Fibroblast of skin of left quadriceps (primary cell): ENCODE data around the gene ADGRG7.
A peak's percentile ranks its signal among the peaks of the same experiment; 100 is the strongest.

Source experiments
- DNase-seq, 2 experiments: peaks; one replicate each; pipeline ENCODE4 v3.0.0-alpha.2; 2013; ENCODE audit warnings: low read depth in 2 of 2

The ADGRG7 gene

DNA sequence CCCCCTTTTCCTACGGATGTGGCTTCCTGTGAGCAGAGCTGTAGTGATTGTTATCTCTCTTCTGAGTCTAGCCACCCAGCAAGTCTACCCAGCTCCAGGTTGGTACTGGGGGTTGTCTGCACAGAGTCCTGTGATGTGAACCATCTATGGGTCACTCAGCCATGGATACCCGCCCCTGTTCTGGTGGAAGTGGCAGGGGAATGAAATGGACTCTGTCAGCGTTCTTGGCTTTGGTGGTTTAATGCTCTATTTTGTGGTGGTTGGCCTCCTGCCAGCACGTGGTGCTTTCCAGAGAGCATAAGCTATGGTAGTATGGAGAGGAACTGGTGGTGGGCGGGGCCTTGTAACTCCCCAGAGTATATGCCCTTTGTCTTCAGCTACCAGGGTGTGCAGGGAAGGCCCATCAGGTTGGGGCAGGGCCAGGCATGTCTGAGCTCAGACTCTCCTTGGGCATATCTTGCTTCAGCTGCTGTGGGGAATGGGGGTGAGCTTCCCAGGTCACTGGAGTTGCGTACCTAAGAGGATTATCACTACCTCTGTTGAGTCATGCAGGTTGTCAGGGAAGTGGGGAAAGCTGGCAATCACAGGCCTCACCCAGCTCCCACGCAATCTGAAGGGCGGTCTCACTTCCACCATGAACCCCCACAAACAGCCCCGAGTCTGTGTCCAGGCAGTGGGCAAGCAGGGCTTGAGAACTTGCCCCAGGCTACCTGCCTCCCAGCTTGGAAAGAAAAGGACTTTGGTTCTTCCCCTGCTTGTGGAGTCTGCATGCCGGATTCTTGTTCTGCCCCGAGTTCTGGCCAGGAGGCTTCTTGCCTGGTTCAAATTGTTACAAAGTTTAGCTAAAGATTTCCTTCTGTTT is 9.0 kb upstream of the ADGRG7 start:
- DNase-seq, result no peak

DNA sequence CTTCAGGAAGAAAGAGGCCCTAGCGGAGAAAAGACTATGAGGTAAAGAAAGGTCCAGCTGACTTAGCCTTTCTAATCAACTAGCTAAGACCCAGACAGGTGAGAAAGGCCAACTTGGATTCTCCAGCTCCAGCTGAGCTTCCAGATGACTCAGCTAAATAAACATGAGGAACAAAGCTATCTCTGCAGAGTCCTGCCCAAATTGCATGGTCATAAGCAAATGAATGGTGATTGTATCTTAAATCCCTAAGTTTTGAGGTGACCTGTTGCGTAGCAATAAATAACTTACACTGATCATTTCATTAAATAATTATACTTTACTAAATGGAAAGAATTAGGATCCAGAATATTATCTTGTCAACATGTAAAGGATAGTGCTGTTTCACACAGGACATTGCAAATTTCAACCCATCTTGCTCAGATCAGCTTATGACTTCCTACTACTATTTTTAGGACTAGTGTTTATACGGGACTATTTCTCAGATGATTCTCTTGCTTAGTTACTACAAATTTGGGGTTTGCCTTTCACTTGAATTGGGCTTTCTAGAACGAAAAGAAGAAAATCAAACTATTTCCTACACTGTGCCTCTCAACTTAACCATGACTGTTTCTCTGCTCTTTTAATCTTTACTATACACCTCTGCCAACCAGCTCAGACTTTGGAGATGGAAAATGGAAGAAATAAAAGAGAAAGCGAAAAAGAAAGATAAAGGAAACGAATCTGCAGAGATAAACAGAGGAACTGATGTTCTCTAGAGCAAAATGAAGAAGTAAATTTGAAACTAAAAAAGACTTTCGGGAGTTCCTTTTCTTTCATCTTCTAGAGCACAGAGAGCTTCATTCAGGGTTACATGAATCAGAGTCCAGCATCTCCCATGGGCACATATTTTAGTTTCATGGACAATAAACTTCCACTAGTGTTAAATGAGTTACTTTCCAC is 6.6 kb upstream of the ADGRG7 start:
- no peak for DNase-seq

DNA sequence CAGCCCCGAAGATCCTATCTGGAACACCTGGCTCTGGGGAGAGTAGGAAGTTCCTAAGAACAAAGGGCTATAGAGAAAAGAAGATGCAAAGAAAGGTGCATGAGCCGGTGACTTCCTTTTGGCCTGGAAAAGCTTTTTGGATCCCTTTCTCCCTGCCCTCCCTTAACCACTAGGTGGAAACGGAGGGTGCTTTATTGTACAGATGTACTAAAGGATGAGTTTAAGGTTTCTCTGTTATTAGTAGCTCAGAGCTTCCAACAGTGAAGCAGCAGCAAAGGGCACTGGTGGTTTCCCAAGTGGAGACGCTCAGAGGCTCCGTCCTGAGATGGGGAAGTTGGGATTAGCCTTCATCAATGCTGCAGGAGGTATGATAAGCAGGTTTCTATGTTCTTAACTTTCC is 5.9 kb upstream of the ADGRG7 start:
- DNase-seq, result peak; percentile 15 to 20

DNA sequence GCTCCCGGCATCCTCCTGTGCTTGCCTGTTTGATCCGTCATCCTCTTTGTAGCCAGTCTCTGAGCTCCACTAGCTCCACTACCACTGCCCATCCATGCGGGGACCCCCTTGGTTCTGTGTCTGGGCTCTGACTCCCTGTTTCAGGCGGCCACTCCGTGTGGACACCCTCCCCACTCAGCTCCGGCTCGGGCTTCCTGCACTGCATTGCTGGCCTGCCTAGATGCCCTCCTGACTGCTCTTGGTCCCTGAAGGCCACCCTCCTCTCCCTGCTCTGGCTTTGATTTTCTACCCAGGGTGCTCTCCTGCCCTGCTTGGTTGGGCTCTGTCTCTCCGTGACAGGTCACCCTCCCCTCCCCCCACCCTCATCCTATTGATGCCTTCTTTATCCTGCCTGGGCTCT is 4.0 kb upstream of the ADGRG7 start:
- DNase-seq, result no peak

DNA sequence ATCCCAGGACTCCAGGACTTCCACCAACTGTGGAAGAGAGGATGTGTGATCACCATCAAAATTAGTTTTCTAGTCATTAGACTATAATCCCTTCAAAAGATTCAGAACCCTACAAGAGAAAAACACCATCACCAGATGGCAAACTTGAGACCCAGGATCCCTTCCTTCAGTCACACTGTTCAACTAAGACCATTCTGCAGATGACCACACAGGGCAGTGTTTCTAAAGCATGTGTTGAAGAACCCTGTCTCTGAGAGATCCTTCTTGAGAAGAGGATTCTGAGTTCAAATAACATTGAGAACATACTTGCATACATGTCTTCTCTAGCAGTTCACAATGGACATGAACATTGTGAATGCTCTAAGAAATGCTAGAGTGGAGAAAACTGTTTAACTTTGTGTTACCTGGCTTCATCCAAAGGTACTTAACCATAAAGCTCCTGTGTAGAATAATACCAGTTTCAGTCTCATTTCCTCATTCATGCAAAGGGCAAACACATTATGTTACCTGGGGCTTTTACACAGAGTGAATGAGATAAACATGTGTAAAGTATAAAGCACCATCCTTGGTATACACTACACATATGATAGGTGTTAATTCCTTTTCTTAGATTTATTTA is 2.4 kb upstream of the ADGRG7 start:
- DNase-seq, result no peak

DNA sequence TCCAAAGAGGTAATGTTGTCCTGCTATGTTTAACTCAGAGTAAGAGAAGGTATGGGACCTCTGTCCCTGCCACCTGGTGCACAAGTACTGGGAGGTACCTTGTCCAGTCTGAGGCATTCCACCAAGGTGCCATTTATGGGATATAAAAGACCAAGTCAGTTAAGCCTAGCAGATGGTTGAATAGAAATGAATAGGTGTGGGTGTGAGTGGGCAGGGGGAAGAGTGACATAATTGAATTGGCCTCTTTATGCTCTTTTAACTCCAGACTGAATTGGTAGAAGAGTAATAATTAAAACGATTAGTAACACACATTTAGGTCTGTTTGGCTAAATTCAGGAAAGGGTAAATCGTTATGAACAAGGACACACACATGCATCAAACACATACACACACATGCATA is 562 bp downstream of the ADGRG7 start:
- DNase-seq, result no peak

DNA sequence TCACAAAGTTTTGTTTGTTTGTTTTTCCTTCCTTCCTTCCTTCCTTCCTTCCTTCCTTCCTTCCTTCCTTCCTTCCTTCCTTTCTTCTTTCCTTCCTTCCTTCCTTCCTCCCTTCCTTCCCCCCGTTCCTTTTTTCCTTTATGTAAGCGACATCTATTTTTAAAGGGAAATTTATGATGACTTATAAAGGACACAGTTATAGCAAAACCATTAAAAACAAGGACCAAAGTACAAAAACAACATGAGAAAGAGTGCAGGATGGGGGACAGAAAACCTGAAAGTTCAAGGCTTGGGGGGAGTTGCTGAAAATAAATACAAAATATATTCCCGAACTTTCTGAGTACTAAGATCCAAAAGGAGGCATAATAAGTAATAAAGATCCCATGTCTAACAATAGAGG is 1.8 kb downstream of the ADGRG7 start:
- no peak for DNase-seq

DNA sequence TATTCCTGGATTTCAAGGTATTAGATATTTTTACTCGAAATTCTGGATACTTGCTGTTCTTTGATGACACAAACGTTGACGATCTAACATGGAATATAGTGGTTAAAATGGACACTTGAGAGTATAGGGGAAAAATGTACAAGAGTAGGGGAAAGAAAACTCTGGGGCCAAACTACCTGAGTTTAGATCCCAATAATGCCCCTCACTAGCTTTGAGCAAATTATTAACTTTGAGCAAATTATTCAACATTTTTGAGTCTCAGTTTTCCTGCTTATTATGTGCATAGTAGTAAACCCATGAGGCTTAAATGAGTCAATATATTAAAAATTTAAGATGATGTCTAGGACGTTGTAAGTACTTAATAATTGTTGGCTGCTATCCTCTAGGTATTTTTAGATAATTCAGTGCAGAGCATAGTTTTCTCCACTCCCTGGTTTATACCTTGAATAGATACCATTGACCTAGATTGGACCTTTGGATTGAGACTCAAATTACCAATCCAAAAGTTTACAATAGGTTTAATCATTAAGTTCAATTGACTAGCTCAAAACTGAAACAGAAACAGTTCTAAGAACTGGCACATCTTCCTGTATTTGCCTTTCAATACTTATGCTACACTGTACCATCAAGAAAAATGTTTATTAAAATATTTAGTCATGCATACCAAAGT is 4.5 kb downstream of the ADGRG7 start:
- DNase-seq, result no peak

DNA sequence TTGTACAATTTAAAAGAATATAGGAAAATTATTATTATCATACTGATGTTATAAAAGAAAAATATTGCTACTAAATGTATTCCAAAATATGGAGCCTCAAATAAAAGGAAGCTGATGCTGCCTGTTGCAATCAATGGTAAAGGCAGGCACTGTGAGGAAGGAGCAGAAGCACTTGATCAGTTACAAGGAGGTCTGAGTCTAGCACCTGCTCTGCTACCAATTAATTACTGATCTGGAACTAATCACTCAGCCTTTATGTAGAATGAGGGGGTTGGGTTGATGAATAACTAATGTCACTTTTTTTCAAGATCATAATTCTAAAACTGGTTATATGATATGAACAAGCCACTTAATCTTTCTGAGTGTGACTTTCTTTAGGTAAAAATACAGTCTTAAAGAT is 5.5 kb downstream of the ADGRG7 start:
- DNase-seq, result no peak

DNA sequence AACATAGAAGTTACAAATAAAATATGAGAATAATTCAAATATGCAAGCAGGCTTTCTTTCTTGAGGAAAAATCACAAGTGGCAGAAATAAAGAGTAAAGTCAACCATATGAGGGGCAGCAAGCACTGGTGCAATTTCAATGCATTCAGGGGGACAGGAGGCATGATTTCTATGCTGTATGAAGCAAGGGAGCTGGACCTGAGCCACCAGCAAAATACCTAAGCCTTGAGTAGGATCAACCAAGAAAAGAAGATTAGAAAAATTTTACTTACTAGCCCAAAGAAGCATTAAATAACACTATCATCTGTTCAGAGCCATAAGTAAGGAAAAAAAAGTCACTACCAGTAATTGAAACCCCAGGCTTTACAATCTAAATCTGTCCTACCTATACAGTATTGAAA is 6.3 kb downstream of the ADGRG7 start:
- DNase-seq, result peak; percentile 31 to 37

DNA sequence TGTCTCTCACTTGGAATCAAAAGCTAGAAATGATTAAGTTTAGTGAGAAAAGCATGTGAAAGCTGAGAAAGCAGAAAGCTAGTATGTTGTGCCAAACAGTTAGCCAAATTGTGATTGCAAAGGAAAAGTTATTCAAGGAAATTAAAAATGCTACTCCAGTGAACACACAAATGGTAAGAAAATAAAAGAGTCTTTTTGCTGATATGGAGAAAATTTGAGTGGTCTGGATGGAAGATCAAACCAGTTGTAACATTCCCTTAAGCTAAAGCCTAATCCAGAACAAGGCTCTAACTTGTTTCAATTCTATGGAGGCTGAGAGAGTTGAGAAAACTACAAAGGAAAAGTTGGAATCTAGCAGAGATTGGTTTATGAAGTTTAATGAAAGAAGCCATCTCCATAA is 11.8 kb downstream of the ADGRG7 start:
- DNase-seq, result no peak

DNA sequence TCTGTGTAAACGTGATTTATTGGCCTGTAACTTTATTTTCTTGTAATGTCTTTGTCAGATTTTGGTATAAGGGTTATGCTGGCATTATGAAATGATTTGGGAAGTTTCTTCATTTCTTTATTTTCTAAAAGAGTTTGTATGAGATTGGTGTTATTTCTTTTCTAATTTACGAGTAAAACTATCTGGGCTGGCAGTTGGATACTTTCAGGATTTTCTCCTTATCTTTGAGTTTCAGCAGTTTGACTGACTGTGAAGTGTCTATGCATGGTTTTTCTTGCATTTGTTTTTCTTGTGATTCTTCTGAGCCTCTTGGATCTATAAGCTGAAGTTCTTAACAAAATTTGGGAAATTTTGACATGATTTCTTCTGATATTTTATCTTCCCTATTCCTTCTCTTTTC is 18.1 kb downstream of the ADGRG7 start:
- DNase-seq, result no peak

DNA sequence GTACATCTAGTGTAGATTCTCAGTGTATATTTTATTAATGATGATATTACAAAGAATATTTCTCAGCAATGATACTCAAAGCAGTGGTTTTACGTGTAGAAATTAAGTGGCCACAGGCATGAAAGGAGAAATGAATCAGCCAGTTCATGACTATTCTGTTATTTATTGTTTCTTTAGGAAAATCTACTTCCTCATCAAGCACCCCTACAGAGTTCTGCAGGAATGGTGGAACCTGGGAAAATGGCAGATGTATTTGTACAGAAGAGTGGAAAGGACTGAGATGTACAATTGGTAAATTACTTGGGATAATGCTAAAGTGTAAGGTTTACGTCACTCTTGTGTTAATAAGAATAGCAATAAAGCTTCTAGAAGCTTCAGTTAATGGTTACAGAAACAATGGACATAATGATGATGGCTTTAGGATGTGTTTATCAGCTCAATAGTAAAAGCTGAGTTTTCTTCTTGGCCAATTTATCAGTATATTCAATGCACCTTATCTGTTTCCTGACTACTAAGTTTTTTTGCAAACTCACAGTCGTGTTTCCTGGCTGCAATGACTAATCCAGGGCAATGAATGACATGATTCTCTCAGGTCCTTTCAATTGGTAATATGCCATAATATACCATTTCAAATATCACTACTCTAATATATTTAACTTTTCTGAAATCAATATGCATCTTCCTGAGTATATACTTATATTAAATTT is 20.2 kb downstream of the ADGRG7 start:
- DNase-seq, result no peak

DNA sequence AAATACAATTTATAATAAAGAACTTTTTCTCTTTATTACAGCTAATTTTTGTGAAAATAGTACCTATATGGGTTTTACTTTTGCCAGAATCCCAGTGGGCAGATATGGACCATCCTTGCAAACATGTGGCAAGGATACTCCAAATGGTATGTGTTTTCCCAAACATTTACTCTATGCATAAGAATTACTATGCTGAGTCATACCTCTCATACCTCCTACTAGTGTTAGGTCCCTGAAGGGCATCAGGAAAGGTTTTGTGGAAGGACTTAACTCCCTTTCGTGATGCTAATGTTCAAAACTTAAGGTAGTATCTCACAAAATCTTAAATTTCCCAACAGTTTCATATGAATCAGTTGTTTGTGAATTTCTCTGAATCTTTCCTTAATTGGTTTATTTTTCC is 21.3 kb downstream of the ADGRG7 start:
- DNase-seq, result no peak

DNA sequence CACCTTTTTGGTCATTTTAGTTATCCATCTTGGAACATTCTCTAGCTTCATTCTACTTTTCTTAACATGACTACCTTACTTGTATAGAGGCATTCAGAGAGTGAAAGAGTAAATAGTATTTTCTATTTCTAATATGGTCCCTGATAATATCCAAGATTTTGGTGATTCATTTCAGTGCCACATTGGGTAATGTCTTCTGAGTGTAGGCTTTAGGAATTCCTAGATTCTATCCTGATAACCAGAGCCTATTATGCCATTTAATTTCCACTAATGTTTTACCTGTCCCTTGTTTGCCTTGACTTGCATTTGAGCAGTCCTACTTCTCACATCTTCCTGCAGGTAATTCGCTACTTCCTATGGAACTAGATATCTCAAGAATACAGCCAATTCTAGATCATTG is 21.8 kb downstream of the ADGRG7 start:
- no peak for DNase-seq

DNA sequence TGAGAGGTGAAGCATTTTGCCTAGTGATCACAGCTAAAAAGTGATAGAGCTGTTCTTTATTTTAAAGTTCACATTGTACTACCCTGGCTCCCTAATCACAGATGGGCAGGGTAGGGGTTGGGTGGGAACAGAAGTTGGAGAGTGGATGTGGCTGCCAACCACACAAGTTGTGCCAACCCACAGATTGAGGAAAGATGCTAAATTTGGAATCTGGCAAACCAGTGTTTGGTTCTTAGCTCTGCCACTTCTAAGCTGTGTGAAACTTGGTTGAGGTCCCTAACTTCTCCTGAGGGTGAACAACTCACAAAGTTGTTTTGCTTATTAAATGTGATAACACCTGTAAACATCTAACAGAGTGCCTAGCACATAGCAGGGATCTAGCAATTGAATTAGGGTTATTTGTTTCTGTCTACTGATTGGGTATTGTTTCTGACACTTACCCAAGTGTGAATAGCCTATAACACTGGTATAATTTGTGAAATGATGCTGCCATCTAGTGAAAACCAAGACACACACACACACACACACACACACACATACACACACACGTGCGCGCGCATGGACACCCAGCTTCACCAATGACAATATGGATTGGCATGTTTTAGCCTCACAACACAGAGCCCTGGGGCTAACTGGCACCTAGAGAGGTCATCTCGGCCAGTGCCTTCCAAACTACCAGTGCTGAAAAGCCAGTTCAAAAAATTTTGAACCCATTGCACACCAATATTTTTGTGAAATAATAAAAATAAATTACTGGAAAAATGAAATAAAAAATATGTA is 25.3 kb downstream of the ADGRG7 start:
- no peak for DNase-seq

DNA sequence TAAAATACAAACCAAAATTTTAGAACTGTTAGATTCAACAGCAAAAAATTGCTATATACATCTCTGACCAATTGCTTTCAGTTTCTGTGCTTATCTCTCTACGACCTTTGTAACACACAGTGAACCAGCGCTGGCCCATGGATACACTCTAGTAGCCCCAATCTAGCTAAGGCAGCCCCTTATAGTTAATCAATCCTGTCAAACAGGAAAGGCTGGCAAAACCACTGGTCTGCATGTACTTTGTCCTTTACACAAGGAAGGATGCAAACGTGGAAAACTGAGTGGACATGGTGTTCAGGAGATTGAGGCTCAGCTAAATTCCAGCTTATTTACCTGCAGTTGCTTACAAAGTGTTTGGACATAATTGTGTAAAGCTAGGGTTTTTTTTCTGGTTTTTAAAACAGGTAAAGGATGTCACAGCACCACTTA is 25.9 kb downstream of the ADGRG7 start:
- DNase-seq, result no peak

DNA sequence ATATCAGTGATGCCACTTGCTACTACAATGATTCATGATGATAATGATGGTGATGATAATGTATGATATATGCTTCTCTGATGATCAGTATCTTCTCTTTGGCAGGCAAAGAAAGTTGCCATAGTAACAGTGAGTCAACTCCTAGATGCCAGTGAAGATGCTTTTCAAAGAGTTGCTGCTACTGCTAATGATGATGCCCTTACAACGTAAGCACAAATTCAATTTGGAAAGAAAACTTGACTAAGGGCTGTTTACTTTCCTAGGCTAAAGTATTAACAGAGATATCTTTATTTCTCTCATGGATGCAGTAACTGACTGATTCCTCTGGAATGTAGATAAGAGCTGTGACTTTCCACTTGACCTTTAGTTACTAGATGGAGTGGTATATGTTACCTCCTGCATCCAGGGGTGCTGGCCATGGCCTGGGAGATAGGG is 27.8 kb downstream of the ADGRG7 start:
- no peak for DNase-seq

DNA sequence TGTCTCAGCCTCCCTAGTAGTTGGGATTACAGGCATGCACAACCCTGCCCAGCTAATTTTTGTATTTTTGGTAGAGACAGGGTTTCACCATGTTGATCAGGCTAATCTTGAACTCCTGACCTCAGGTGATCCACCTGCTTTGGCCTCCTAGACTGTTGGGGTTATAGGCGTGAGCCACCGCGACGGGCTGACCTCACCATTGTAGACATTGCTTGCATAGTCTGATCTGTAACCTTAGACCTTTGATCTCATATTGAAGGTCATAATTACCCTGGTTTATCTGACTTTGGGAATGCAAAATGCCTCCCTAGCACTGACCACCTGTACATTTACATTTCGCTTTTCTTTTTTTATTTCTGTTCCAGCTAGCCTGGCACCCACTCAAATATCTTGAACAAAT is 31.2 kb downstream of the ADGRG7 start:
- no peak for DNase-seq

DNA sequence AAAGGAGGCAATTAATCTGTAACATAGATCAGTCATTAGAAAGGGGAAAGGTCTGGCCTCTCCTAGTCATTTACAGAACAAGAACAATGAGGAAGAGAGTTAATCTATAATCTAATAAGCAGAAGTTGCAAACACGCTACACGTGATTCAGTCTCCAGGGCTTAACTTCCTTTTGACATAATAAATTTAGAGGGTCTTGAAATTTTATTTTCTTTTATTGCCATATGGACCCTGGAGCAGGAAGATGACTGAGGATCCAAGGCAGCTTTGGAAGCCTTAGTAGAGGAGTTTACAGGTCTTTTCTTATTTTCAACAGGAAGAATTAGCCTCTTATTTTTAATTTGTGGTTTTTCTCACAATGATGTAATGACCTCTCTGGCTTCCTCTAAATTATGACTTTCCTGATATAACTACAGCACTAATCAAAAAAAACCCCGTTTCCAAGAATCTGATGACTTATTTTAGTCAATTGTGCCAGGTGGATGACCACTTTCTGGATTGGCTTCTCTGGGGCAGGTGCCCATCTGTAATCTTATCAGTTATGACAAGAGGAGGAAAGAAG is 32.2 kb downstream of the ADGRG7 start:
- no peak for DNase-seq
